GM23338 (cell line): Measurements from ENCODE around the gene TOM1L2. TPM values are rescaled to one million over a fixed set of nuclear protein-coding genes. Genes with fewer than 3 reads are reported as not detected.

ENCODE experiments used
- ATAC-seq: fragments of 200-7000 bp; cut with Tn5 transposase; 3 replicates; pipeline ENCODE4 v1.9.1; 2020
- DNase-seq: peaks from one replicate; pipeline ENCODE4 v3.0.0-alpha.2; 2015; ENCODE audit warnings: low spot score
- H2AFZ ChIP-seq: fragments of 200-600 bp; sonication (generic); 2 replicates; pipeline ENCODE4 v1.8.0; 2016; ENCODE audit warnings: antibody characterized with exemption, mild to moderate bottlenecking, moderate library complexity
- H3F3A ChIP-seq: fragments of 200-600 bp; sonication (generic); replicated peaks from 2 replicates; pipeline ENCODE4 v1.8.0; 2017; ENCODE audit warnings: antibody characterized with exemption, mixed run types, low read depth
- H3K27ac ChIP-seq: fragments of 200-600 bp; sonication (generic); 2 replicates; pipeline ENCODE4 v1.6.1; 2016; ENCODE audit warnings: low read depth
- H3K27me3 ChIP-seq: fragments of 200-600 bp; sonication (generic); 2 replicates; pipeline ENCODE4 v1.8.0; 2016; ENCODE audit warnings: mild to moderate bottlenecking, mixed run types, moderate library complexity; ENCODE audit not compliant: insufficient read depth
- H3K36me3 ChIP-seq: fragments of 200-600 bp; sonication (generic); 2 replicates; pipeline ENCODE4 v1.8.0; 2016; ENCODE audit warnings: mild to moderate bottlenecking; ENCODE audit not compliant: insufficient read depth
- H3K4me1 ChIP-seq: fragments of 200-600 bp; sonication (generic); 2 replicates; pipeline ENCODE4 v1.8.0; 2016; ENCODE audit warnings: mild to moderate bottlenecking, moderate library complexity; ENCODE audit not compliant: insufficient read depth
- H3K4me2 ChIP-seq: fragments of 200-600 bp; sonication (generic); 2 replicates; pipeline ENCODE4 v1.7.1; 2017; ENCODE audit warnings: mixed run types
- H3K4me3 ChIP-seq: fragments of 200-600 bp; sonication (generic); 2 replicates; pipeline ENCODE4 v1.6.1; 2016; ENCODE audit warnings: mixed run types
- H3K79me2 ChIP-seq: fragments of 200-600 bp; sonication (generic); replicated peaks from 2 replicates; pipeline ENCODE4 v1.8.0; 2017; ENCODE audit warnings: mild to moderate bottlenecking; ENCODE audit not compliant: insufficient read depth
- H3K9me2 ChIP-seq: fragments of 200-600 bp; sonication (generic); 2 replicates; pipeline ENCODE4 v1.8.0; 2017; ENCODE audit not compliant: insufficient read depth
- H4K20me1 ChIP-seq: fragments of 200-600 bp; sonication (generic); replicated peaks from 2 replicates; pipeline ENCODE4 v1.8.0; 2017; ENCODE audit warnings: mild to moderate bottlenecking; ENCODE audit not compliant: insufficient read depth
- H3K27ac Mint-ChIP-seq: 2 replicates; pipeline ENCODE4 v1.8.0; 2020; ENCODE audit warnings: inconsistent platforms, mild to moderate bottlenecking, moderate library complexity, mixed read lengths
- H3K27me3 Mint-ChIP-seq: 3 replicates; pipeline ENCODE4 v1.8.0; 2022; ENCODE audit warnings: low read depth, mild to moderate bottlenecking, moderate library complexity, mixed read lengths, inconsistent platforms; ENCODE audit not compliant: insufficient read depth, poor library complexity
- H3K36me3 Mint-ChIP-seq: 3 replicates; pipeline ENCODE4 v1.8.0; 2021; ENCODE audit warnings: low read depth, mild to moderate bottlenecking, inconsistent platforms, moderate library complexity, mixed read lengths
- H3K4me1 Mint-ChIP-seq: 3 replicates; pipeline ENCODE4 v1.8.0; 2020; ENCODE audit warnings: mild to moderate bottlenecking, inconsistent platforms, mixed read lengths
- H3K4me3 Mint-ChIP-seq: 3 replicates; pipeline ENCODE4 v1.8.0; 2021; ENCODE audit warnings: moderate library complexity, mild to moderate bottlenecking, inconsistent platforms, mixed read lengths
- H3K9me3 Mint-ChIP-seq: 3 replicates; pipeline ENCODE4 v1.8.0; 2020; ENCODE audit warnings: moderate library complexity, mild to moderate bottlenecking, inconsistent platforms, mixed read lengths
- CREB1 ChIP-seq: fragments of 250-450 bp; sonication (Bioruptor Pico); IDR thresholded peaks from 2 replicates; pipeline ENCODE4 v1.5.0; 2020; ENCODE audit warnings: low read depth, mild to moderate bottlenecking, moderate library complexity
- EZH2 ChIP-seq: fragments of 200-600 bp; sonication (generic); IDR thresholded peaks from one replicate; pipeline ENCODE4 v1.8.0; 2017; ENCODE audit warnings: antibody characterized with exemption, mild to moderate bottlenecking, low read depth; ENCODE audit not compliant: unreplicated experiment
- EZH2phosphoT487 ChIP-seq: fragments of 200-600 bp; sonication (generic); IDR thresholded peaks from one replicate; pipeline ENCODE4 v1.8.1; 2018; ENCODE audit warnings: antibody characterized with exemption; ENCODE audit not compliant: unreplicated experiment
- JUNB ChIP-seq: IDR thresholded peaks from one replicate; pipeline ENCODE4 v1.6.1; 2016; ENCODE audit warnings: antibody characterized with exemption; ENCODE audit not compliant: unreplicated experiment
- NANOG ChIP-seq: IDR thresholded peaks from 2 replicates; pipeline ENCODE4 v1.6.1; 2016; ENCODE audit warnings: antibody characterized with exemption, borderline replicate concordance
- POLR2AphosphoS5 ChIP-seq: IDR thresholded peaks from 2 replicates; pipeline ENCODE4 v1.6.1; 2016; ENCODE audit warnings: antibody characterized with exemption, low read depth
- STAT1 ChIP-seq: IDR thresholded peaks from one replicate; pipeline ENCODE4 v1.6.1; 2016; ENCODE audit warnings: antibody characterized with exemption; ENCODE audit not compliant: unreplicated experiment
- ZNF114 ChIP-seq: fragments of 250-450 bp; sonication (Bioruptor Pico); IDR thresholded peaks from 2 replicates; pipeline ENCODE4 v1.5.0; 2020; ENCODE audit warnings: mild to moderate bottlenecking, moderate library complexity
- ZNF331 ChIP-seq: fragments of 250-450 bp; sonication (Bioruptor Pico); IDR thresholded peaks from 2 replicates; pipeline ENCODE4 v1.5.0; 2020; ENCODE audit warnings: low read depth, mild to moderate bottlenecking, moderate library complexity
- polyA plus RNA-seq: library from polyadenylated mRNA; unstranded; fragments of >200 nt; fragmentation: Nextera tagmentation; extraction: Ambion mirVana; gene quantifications from 2 replicates; pipeline ENCODE4 v1.2.1, GENCODE V29; 2016
- total RNA-seq: library from RNA; depleted of rRNA; stranded (reverse); fragments of >200 nt; shearing (Covaris generic); gene quantifications from 2 replicates; pipeline ENCODE4 v1.2.3, GENCODE V29; 2014
- TF ChIP-seq, protein P1 (sequence below): IDR thresholded peaks from 2 replicates; pipeline ENCODE4 v1.6.1; 2016; ENCODE audit warnings: antibody characterized with exemption
- TF ChIP-seq, protein P2 (sequence below), 2 experiments: fragments of 200-600 bp in 1 of 2; sonication (generic) in 1 of 2; conservative IDR thresholded peaks; 2 replicates each; pipeline versions ENCODE4 v1.5.1 to v1.6.1; 2016 to 2017; ENCODE audit warnings: antibody characterized with exemption in 2 of 2, low read depth in 2 of 2, mild to moderate bottlenecking in 2 of 2, moderate library complexity in 1 of 2
- TF ChIP-seq, protein P3 (sequence below): IDR thresholded peaks from one replicate; pipeline ENCODE4 v1.6.1; 2018; ENCODE audit warnings: antibody characterized with exemption; ENCODE audit not compliant: unreplicated experiment
- TF ChIP-seq, protein P4 (sequence below): fragments of 250-450 bp; sonication (Bioruptor Pico); IDR thresholded peaks from 2 replicates; pipeline ENCODE4 v1.5.0; 2020; ENCODE audit warnings: mild to moderate bottlenecking, moderate library complexity

Gene TOM1L2
- total and polyA plus RNA-seq, 2 experiments from 2014 or later, result 3.3 TPM

DNA sequence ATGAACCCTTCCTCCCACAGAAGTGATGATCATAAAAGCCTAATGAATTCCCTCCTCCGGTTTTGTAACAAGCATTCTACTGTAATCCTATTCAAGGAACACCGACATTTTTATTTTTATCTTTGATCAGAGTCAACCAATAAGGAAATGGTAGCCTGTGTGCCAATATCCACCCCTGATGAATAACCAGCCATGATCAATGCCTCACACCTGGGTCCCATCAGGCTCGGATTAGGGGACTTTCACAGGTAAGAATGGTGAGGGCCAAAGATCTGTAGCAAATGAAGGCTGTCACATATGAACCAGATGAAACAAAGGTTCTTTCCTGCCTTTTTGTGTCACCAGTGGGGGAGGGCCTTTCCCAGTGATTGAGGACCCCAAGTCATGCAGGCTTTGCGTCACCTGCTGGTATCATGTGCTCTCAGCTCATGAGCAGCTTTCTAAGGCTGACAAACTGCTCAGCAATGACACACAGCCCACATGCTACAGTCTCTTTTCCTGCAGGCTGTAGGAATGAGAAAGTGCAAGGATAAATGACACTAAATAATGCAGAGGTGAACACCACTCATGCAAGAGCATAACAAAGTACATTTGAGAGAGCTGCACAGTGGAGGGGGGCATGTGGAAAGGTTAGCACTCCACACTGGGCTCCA lies 34.9 kb downstream of the TOM1L2 start:
- no peak overlapping the region for H2AFZ ChIP-seq
- no peak overlapping the region for H3K27ac ChIP-seq
- H3K9me2 ChIP-seq, result no peaks in the 10 kb centered on the region
- no peak overlapping the region for H3K4me3 ChIP-seq
- Mint-ChIP-seq H3K4me3 (no peak overlapping the region), H3K27ac (no peak overlapping the region), H3K9me3 (no peaks in the 10 kb centered on the region), H3K27me3 (peaks cover 3% of the 10 kb centered on the region), H3K36me3 (no peaks in the 10 kb centered on the region), H3K4me1 (peaks cover 8% of the 10 kb centered on the region; the same call in 2 of the 3 replicates)
- no peak overlapping the region for H3K4me2 ChIP-seq
- no peaks in the 10 kb centered on the region for H3K79me2 ChIP-seq
- H3K4me1 ChIP-seq, result peaks cover 13% of the 10 kb centered on the region; the same call in 1 of the 2 replicates
- no peaks in the 10 kb centered on the region for H3K36me3 ChIP-seq
- H3K27me3 ChIP-seq, result no peaks in the 10 kb centered on the region
- ATAC-seq, result no peak
- no peaks in the 10 kb centered on the region for H3F3A ChIP-seq
- H4K20me1 ChIP-seq, result no peaks in the 10 kb centered on the region
- TF ChIP-seq CREB1, result no peak
- TF ChIP-seq, protein P1, sequence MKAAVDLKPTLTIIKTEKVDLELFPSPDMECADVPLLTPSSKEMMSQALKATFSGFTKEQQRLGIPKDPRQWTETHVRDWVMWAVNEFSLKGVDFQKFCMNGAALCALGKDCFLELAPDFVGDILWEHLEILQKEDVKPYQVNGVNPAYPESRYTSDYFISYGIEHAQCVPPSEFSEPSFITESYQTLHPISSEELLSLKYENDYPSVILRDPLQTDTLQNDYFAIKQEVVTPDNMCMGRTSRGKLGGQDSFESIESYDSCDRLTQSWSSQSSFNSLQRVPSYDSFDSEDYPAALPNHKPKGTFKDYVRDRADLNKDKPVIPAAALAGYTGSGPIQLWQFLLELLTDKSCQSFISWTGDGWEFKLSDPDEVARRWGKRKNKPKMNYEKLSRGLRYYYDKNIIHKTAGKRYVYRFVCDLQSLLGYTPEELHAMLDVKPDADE, result no peak
- TF ChIP-seq EZH2phosphoT487, result no peak
- TF ChIP-seq, protein P2, sequence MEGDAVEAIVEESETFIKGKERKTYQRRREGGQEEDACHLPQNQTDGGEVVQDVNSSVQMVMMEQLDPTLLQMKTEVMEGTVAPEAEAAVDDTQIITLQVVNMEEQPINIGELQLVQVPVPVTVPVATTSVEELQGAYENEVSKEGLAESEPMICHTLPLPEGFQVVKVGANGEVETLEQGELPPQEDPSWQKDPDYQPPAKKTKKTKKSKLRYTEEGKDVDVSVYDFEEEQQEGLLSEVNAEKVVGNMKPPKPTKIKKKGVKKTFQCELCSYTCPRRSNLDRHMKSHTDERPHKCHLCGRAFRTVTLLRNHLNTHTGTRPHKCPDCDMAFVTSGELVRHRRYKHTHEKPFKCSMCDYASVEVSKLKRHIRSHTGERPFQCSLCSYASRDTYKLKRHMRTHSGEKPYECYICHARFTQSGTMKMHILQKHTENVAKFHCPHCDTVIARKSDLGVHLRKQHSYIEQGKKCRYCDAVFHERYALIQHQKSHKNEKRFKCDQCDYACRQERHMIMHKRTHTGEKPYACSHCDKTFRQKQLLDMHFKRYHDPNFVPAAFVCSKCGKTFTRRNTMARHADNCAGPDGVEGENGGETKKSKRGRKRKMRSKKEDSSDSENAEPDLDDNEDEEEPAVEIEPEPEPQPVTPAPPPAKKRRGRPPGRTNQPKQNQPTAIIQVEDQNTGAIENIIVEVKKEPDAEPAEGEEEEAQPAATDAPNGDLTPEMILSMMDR (conservative IDR thresholded peaks at IDR 0.05; ENCODE audit: low read depth in 2 of 2), result no peak
- no peak for TF ChIP-seq NANOG
- TF ChIP-seq, protein P3, sequence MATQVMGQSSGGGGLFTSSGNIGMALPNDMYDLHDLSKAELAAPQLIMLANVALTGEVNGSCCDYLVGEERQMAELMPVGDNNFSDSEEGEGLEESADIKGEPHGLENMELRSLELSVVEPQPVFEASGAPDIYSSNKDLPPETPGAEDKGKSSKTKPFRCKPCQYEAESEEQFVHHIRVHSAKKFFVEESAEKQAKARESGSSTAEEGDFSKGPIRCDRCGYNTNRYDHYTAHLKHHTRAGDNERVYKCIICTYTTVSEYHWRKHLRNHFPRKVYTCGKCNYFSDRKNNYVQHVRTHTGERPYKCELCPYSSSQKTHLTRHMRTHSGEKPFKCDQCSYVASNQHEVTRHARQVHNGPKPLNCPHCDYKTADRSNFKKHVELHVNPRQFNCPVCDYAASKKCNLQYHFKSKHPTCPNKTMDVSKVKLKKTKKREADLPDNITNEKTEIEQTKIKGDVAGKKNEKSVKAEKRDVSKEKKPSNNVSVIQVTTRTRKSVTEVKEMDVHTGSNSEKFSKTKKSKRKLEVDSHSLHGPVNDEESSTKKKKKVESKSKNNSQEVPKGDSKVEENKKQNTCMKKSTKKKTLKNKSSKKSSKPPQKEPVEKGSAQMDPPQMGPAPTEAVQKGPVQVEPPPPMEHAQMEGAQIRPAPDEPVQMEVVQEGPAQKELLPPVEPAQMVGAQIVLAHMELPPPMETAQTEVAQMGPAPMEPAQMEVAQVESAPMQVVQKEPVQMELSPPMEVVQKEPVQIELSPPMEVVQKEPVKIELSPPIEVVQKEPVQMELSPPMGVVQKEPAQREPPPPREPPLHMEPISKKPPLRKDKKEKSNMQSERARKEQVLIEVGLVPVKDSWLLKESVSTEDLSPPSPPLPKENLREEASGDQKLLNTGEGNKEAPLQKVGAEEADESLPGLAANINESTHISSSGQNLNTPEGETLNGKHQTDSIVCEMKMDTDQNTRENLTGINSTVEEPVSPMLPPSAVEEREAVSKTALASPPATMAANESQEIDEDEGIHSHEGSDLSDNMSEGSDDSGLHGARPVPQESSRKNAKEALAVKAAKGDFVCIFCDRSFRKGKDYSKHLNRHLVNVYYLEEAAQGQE, result no peak
- TF ChIP-seq STAT1, result no peak
- no peak for TF ChIP-seq JUNB
- TF ChIP-seq EZH2, result no peak
- no peak for TF ChIP-seq POLR2AphosphoS5
- TF ChIP-seq, protein P4, sequence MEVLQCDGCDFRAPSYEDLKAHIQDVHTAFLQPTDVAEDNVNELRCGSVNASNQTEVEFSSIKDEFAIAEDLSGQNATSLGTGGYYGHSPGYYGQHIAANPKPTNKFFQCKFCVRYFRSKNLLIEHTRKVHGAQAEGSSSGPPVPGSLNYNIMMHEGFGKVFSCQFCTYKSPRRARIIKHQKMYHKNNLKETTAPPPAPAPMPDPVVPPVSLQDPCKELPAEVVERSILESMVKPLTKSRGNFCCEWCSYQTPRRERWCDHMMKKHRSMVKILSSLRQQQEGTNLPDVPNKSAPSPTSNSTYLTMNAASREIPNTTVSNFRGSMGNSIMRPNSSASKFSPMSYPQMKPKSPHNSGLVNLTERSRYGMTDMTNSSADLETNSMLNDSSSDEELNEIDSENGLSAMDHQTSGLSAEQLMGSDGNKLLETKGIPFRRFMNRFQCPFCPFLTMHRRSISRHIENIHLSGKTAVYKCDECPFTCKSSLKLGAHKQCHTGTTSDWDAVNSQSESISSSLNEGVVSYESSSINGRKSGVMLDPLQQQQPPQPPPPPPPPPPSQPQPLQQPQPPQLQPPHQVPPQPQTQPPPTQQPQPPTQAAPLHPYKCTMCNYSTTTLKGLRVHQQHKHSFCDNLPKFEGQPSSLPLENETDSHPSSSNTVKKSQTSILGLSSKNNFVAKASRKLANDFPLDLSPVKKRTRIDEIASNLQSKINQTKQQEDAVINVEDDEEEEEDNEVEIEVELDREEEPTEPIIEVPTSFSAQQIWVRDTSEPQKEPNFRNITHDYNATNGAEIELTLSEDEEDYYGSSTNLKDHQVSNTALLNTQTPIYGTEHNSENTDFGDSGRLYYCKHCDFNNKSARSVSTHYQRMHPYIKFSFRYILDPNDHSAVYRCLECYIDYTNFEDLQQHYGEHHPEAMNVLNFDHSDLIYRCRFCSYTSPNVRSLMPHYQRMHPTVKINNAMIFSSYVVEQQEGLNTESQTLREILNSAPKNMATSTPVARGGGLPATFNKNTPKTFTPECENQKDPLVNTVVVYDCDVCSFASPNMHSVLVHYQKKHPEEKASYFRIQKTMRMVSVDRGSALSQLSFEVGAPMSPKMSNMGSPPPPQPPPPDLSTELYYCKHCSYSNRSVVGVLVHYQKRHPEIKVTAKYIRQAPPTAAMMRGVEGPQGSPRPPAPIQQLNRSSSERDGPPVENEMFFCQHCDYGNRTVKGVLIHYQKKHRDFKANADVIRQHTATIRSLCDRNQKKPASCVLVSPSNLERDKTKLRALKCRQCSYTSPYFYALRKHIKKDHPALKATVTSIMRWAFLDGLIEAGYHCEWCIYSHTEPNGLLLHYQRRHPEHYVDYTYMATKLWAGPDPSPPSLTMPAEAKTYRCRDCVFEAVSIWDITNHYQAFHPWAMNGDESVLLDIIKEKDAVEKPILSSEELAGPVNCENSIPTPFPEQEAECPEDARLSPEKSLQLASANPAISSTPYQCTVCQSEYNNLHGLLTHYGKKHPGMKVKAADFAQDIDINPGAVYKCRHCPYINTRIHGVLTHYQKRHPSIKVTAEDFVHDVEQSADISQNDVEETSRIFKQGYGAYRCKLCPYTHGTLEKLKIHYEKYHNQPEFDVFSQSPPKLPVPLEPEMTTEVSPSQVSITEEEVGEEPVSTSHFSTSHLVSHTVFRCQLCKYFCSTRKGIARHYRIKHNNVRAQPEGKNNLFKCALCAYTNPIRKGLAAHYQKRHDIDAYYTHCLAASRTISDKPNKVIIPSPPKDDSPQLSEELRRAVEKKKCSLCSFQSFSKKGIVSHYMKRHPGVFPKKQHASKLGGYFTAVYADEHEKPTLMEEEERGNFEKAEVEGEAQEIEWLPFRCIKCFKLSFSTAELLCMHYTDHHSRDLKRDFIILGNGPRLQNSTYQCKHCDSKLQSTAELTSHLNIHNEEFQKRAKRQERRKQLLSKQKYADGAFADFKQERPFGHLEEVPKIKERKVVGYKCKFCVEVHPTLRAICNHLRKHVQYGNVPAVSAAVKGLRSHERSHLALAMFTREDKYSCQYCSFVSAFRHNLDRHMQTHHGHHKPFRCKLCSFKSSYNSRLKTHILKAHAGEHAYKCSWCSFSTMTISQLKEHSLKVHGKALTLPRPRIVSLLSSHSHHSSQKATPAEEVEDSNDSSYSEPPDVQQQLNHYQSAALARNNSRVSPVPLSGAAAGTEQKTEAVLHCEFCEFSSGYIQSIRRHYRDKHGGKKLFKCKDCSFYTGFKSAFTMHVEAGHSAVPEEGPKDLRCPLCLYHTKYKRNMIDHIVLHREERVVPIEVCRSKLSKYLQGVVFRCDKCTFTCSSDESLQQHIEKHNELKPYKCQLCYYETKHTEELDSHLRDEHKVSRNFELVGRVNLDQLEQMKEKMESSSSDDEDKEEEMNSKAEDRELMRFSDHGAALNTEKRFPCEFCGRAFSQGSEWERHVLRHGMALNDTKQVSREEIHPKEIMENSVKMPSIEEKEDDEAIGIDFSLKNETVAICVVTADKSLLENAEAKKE, result no peak
- no peak for TF ChIP-seq ZNF114 (CRISPR knock-in tag)
- no peak for TF ChIP-seq ZNF331 (CRISPR knock-in tag)
- DNase-seq, result no peak
